HEK293 (cell line): ENCODE results near the gene OR10G4.

Experiments
- CTCF ChIA-PET: fragments of 350-600 bp; formaldehyde crosslinking; extraction: SDS; loops from one replicate; lab custom pipeline; 2021; ENCODE audit warnings: antibody characterized with exemption; lab: Yijun Ruan, JAX
- POLR2A ChIA-PET: fragments of 300-600 bp; formaldehyde crosslinking; extraction: SDS; loops from one replicate; lab custom pipeline; 2020; ENCODE audit warnings: antibody characterized with exemption, inconsistent platforms; lab: Yijun Ruan, JAX
- H3K27ac ChIP-seq: fragments of 200-500 bp; sonication (Bioruptor generic); 2 replicates; pipeline ENCODE4 v1.5.1; 2014; ENCODE audit warnings: low read depth, low read length, control low read depth, inconsistent platforms; ENCODE audit errors: extremely low read depth
- H3K36me3 ChIP-seq, 2 experiments: fragments of 200-500 bp in 1 of 2; sonication (Bioruptor generic) in 1 of 2; 1 replicate in 1 of 2; 2 replicates in 1 of 2; pipeline ENCODE4 v1.5.1; 2014 to 2017; ENCODE audit warnings: inconsistent platforms in 2 of 2, low read length in 2 of 2; ENCODE audit not compliant: control insufficient read depth in 2 of 2, insufficient read depth in 1 of 2
- H3K4me1 ChIP-seq: fragments of 200-500 bp; sonication (Bioruptor generic); 2 replicates; pipeline ENCODE4 v1.5.1; 2014; ENCODE audit warnings: mild to moderate bottlenecking, low read length, inconsistent platforms; ENCODE audit not compliant: control insufficient read depth, insufficient read depth
- H3K4me3 ChIP-seq: 2 replicates; pipeline ENCODE4 v1.5.1; 2011; ENCODE audit warnings: low read depth, mild to moderate bottlenecking, control low read depth, low read length, moderate library complexity
- H3K9me3 ChIP-seq: fragments of 200-500 bp; sonication (Bioruptor generic); 2 replicates; pipeline ENCODE4 v1.5.1; 2014; ENCODE audit warnings: low read depth, low read length, inconsistent platforms; ENCODE audit not compliant: control insufficient read depth, insufficient read depth
- GLI4 ChIP-seq: fragments of 450-650 bp; formaldehyde crosslinking; IDR thresholded peaks from 2 replicates; pipeline ENCODE4 v1.5.1; 2016; ENCODE audit warnings: missing biosample characterization, missing genetic modification characterization
- IKZF3 ChIP-seq: fragments of 450-650 bp; IDR thresholded peaks from 2 replicates; pipeline ENCODE4 v1.5.0; 2018; ENCODE audit warnings: missing biosample characterization, mild to moderate bottlenecking, missing genetic modification characterization, moderate library complexity
- MZF1 ChIP-seq: fragments of 450-650 bp; formaldehyde crosslinking; IDR thresholded peaks from 2 replicates; pipeline ENCODE4 v1.5.1; 2017; ENCODE audit warnings: missing biosample characterization, missing genetic modification characterization, borderline replicate concordance
- SALL2 ChIP-seq: fragments of 450-650 bp; formaldehyde crosslinking; IDR thresholded peaks from 2 replicates; pipeline ENCODE4 v1.5.0; 2017; ENCODE audit warnings: missing biosample characterization, mild to moderate bottlenecking, missing genetic modification characterization, borderline replicate concordance
- SCRT2 ChIP-seq: fragments of 450-650 bp; formaldehyde crosslinking; IDR thresholded peaks from 2 replicates; pipeline ENCODE4 v1.5.1; 2016; ENCODE audit warnings: missing biosample characterization, missing genetic modification characterization
- ZBTB10 ChIP-seq: fragments of 450-650 bp; formaldehyde crosslinking; IDR thresholded peaks from 2 replicates; pipeline ENCODE4 v1.5.1; 2016; ENCODE audit warnings: missing biosample characterization, missing genetic modification characterization
- ZBTB21 ChIP-seq: fragments of 450-650 bp; formaldehyde crosslinking; IDR thresholded peaks from 2 replicates; pipeline ENCODE4 v1.5.1; 2017; ENCODE audit warnings: missing biosample characterization, missing genetic modification characterization
- ZBTB49 ChIP-seq: fragments of 450-650 bp; formaldehyde crosslinking; IDR thresholded peaks from 2 replicates; pipeline ENCODE4 v1.5.1; 2016; ENCODE audit warnings: missing biosample characterization, missing genetic modification characterization, low read depth
- ZNF10 ChIP-seq: fragments of 450-650 bp; formaldehyde crosslinking; IDR thresholded peaks from 2 replicates; pipeline ENCODE4 v1.5.1; 2017; ENCODE audit warnings: missing biosample characterization, missing genetic modification characterization
- ZNF121 ChIP-seq: fragments of 450-650 bp; formaldehyde crosslinking; IDR thresholded peaks from 2 replicates; pipeline ENCODE4 v1.5.1; 2016; ENCODE audit warnings: missing biosample characterization, missing genetic modification characterization
- ZNF157 ChIP-seq: fragments of 450-650 bp; formaldehyde crosslinking; IDR thresholded peaks from 2 replicates; pipeline ENCODE4 v1.5.1; 2016; ENCODE audit warnings: missing biosample characterization, missing genetic modification characterization
- ZNF202 ChIP-seq: fragments of 450-650 bp; formaldehyde crosslinking; IDR thresholded peaks from 2 replicates; pipeline ENCODE4 v1.5.1; 2016; ENCODE audit warnings: missing biosample characterization, missing genetic modification characterization, borderline replicate concordance
- ZNF248 ChIP-seq: fragments of 450-650 bp; formaldehyde crosslinking; IDR thresholded peaks from 2 replicates; pipeline ENCODE4 v1.5.1; 2017; ENCODE audit warnings: missing biosample characterization, missing genetic modification characterization
- ZNF366 ChIP-seq: fragments of 450-650 bp; formaldehyde crosslinking; conservative IDR thresholded peaks from 2 replicates; pipeline ENCODE4 v1.5.1; 2016; ENCODE audit warnings: missing biosample characterization, missing genetic modification characterization
- ZNF404 ChIP-seq: fragments of 450-650 bp; formaldehyde crosslinking; IDR thresholded peaks from 2 replicates; pipeline ENCODE4 v1.5.1; 2017; ENCODE audit warnings: missing biosample characterization, missing genetic modification characterization
- ZNF521 ChIP-seq: fragments of 450-650 bp; formaldehyde crosslinking; IDR thresholded peaks from 2 replicates; pipeline ENCODE4 v1.5.1; 2017; ENCODE audit warnings: missing biosample characterization, mild to moderate bottlenecking, missing genetic modification characterization
- ZNF529 ChIP-seq: fragments of 450-650 bp; formaldehyde crosslinking; IDR thresholded peaks from 2 replicates; pipeline ENCODE4 v1.5.1; 2017; ENCODE audit warnings: missing genetic modification characterization, missing biosample characterization; ENCODE audit not compliant: insufficient replicate concordance
- ZNF544 ChIP-seq: fragments of 450-650 bp; formaldehyde crosslinking; IDR thresholded peaks from 2 replicates; pipeline ENCODE4 v1.5.0; 2017; ENCODE audit warnings: missing biosample characterization, missing genetic modification characterization
- ZNF600 ChIP-seq: fragments of 450-650 bp; formaldehyde crosslinking; IDR thresholded peaks from 2 replicates; pipeline ENCODE4 v1.5.1; 2016; ENCODE audit warnings: missing biosample characterization, missing genetic modification characterization
- ZNF621 ChIP-seq: fragments of 450-650 bp; formaldehyde crosslinking; IDR thresholded peaks from 2 replicates; pipeline ENCODE4 v1.5.1; 2017; ENCODE audit warnings: missing biosample characterization, missing genetic modification characterization
- ZNF639 ChIP-seq: fragments of 450-650 bp; formaldehyde crosslinking; IDR thresholded peaks from 2 replicates; pipeline ENCODE4 v1.5.1; 2016; ENCODE audit warnings: missing biosample characterization, missing genetic modification characterization
- ZSCAN30 ChIP-seq: fragments of 450-650 bp; IDR thresholded peaks from 2 replicates; pipeline ENCODE4 v1.5.1; 2018; ENCODE audit warnings: missing biosample characterization, mild to moderate bottlenecking, missing genetic modification characterization, moderate library complexity
- ZSCAN5A ChIP-seq: fragments of 450-650 bp; formaldehyde crosslinking; IDR thresholded peaks from 2 replicates; pipeline ENCODE4 v1.5.1; 2016; ENCODE audit warnings: missing biosample characterization, missing genetic modification characterization

Gene OR10G4

GRCh38 chr11:124039557-124039956 is 26.8 kb downstream of the OR10G4 start:
- CTCF ChIA-PET: interaction anchor here (1.1 kb wide), 1 partner anchor 30 kb away, joined by 4 read pairs; no protein-coding TSS in a partner anchor
- POLR2A ChIA-PET: no interaction called here
- no peaks in the 10 kb centered on the region for H3K9me3 ChIP-seq

GRCh38 chr11:124041254-124041653 is 28.5 kb downstream of the OR10G4 start, which contains the start of gene OR10G7:
TSS of gene OR10G7 (minus strand) at chr11:124041325. CDS start at chr11:124039001, 2,324 bp downstream.
- CTCF ChIA-PET: interaction anchor here (3.0 kb wide), 1 partner anchor 31 kb away, joined by 9 read pairs; no protein-coding TSS in a partner anchor
- H3K4me1 ChIP-seq: no peaks in the 10 kb centered on the region
- POLR2A ChIA-PET: no interaction called here
- no peak for TF ChIP-seq ZBTB10 (tag by site-specific recombination)
- no peak for TF ChIP-seq ZSCAN5A (tag by site-specific recombination)
- TF ChIP-seq SALL2 (tag by site-specific recombination): no peak
- no peak for TF ChIP-seq SCRT2 (tag by site-specific recombination)
- TF ChIP-seq GLI4 (tag by site-specific recombination): no peak
- TF ChIP-seq MZF1: no peak
- TF ChIP-seq ZNF121 (tag by site-specific recombination): no peak
- no peak within 1 kb of the TSS for H3K4me3 ChIP-seq
- no peak within 1 kb of the TSS for H3K27ac ChIP-seq
- no peaks in the 10 kb centered on the region for H3K9me3 ChIP-seq
- no peaks in the 10 kb centered on the region for H3K36me3 ChIP-seq

More at GRCh38 chr11:124039557-124039956, 26.8 kb downstream of the OR10G4 start:
- Histone ChIP-seq H3K4me3 (no peak overlapping the region), H3K4me1 (no peaks in the 10 kb centered on the region), H3K27ac (no peak overlapping the region), H3K36me3 (no peaks in the 10 kb centered on the region)
- no peak for TF ChIP-seq IKZF3 (tag by site-specific recombination)

GRCh38 chr11:124043420-124043819 is 30.6 kb downstream of the OR10G4 start:
- no peak overlapping the region for H3K4me3 ChIP-seq
- TF ChIP-seq ZNF157 (tag by site-specific recombination) (no peak), ZNF600 (no peak), ZNF639 (tag by site-specific recombination) (no peak), IKZF3 (tag by site-specific recombination) (no peak), ZBTB49 (tag by site-specific recombination) (no peak), ZNF529 (tag by site-specific recombination) (no peak), SALL2 (tag by site-specific recombination) (no peak), ZNF366 (tag by site-specific recombination) (no peak), ZNF404 (no peak), ZNF521 (no peak), ZNF202 (tag by site-specific recombination) (no peak), ZNF621 (tag by site-specific recombination) (no peak), ZSCAN30 (tag by site-specific recombination) (no peak), ZNF248 (no peak), ZNF544 (tag by site-specific recombination) (no peak), ZBTB21 (tag by site-specific recombination) (no peak), ZNF10 (tag by site-specific recombination) (no peak)
- H3K27ac ChIP-seq: no peak overlapping the region
- H3K9me3 ChIP-seq: no peaks in the 10 kb centered on the region
- no peaks in the 10 kb centered on the region for H3K36me3 ChIP-seq
- CTCF ChIA-PET: interaction anchor here (0.7 kb wide), 1 partner anchor 224 kb away, joined by 3 read pairs; no protein-coding TSS in a partner anchor
- no peaks in the 10 kb centered on the region for H3K4me1 ChIP-seq
- POLR2A ChIA-PET: no interaction called here
